K562 (cell line): Measurements from ENCODE around the gene METRNL. TPM values are rescaled to one million over a fixed set of nuclear protein-coding genes. Genes with fewer than 3 reads are reported as not detected.

Experiments used
- ATAC-seq: fragments of 200-7000 bp; cut with Tn5 transposase; 3 replicates; pipeline ENCODE4 v1.9.1; 2020; ENCODE audit warnings: moderate library complexity
- BruUV-seq: library from RNA; stranded (reverse); fragments of 400-500 nt; replicated peaks from 2 replicates; lab custom pipeline; 2021; lab: Mats Ljungman, UMichigan
- CTCF ChIA-PET: fragments of 300-600 bp; formaldehyde crosslinking; extraction: SDS; loops from one replicate; lab custom pipeline; 2021; ENCODE audit warnings: low intra/inter-chr PET ratio; lab: Yijun Ruan, JAX
- POLR2A ChIA-PET: fragments of 300-600, 350-650 bp; sonication (Branson Sonifier 250); formaldehyde crosslinking; extraction: SDS; loops from one replicate; lab custom pipeline; 2021; ENCODE audit warnings: antibody characterized with exemption, inconsistent platforms; lab: Yijun Ruan, JAX
- DNase-seq, 4 experiments: peaks; one replicate each; pipeline versions ENCODE4 v3.0.0 to v3.0.0-alpha.2; 2011 to 2018; ENCODE audit warnings: low spot score in 3 of 4, mixed read lengths in 3 of 4; ENCODE audit errors: extremely low read depth in 1 of 4
- FAIRE-seq: peaks from 2 replicates; lab custom pipeline; 2011; peaks lifted over from hg19 to GRCh38; lab: Jason Lieb, UNC
- H2AFZ ChIP-seq: 2 replicates; pipeline ENCODE4 v1.6.0; 2011; ENCODE audit warnings: low read depth, low read length, control low read depth, inconsistent platforms
- H3K27ac ChIP-seq: fragments of 200-600 bp; 3 replicates; pipeline ENCODE4 v1.8.0; 2011; ENCODE audit warnings: low read depth, mild to moderate bottlenecking, control low read depth, inconsistent platforms, low read length, moderate library complexity, mixed read lengths; ENCODE audit errors: extremely low read depth
- H3K27me3 ChIP-seq, 2 experiments: fragments of 300-600 bp in 1 of 2; 2 replicates in 1 of 2; 3 replicates in 1 of 2; pipeline versions ENCODE4 v1.6.0 to v1.8.0; 2011; ENCODE audit warnings: inconsistent platforms in 2 of 2, low read length in 2 of 2, mild to moderate bottlenecking in 1 of 2, mixed read lengths in 1 of 2, moderate library complexity in 1 of 2; ENCODE audit not compliant: control insufficient read depth in 2 of 2, insufficient read depth in 2 of 2
- H3K36me3 ChIP-seq: fragments of 300-600 bp; 3 replicates; pipeline ENCODE4 v1.8.0; 2011; ENCODE audit warnings: mild to moderate bottlenecking, low read length, inconsistent platforms; ENCODE audit not compliant: control insufficient read depth, insufficient read depth
- H3K4me1 ChIP-seq, 2 experiments: fragments of 200-600 bp in 1 of 2; replicated peaks in 1 of 2; 2 replicates in 1 of 2; 3 replicates in 1 of 2; pipeline versions ENCODE4 v1.5.1 to v1.8.0; 2011; ENCODE audit warnings: inconsistent platforms in 2 of 2, low read length in 2 of 2, mild to moderate bottlenecking in 1 of 2, mixed read lengths in 1 of 2, moderate library complexity in 1 of 2; ENCODE audit not compliant: control insufficient read depth in 2 of 2, insufficient read depth in 2 of 2
- H3K4me2 ChIP-seq: 2 replicates; pipeline ENCODE4 v1.6.1; 2011; ENCODE audit warnings: low read length, control low read depth, inconsistent platforms, mixed read lengths; ENCODE audit not compliant: insufficient read depth
- H3K4me3 ChIP-seq: fragments of 200-600 bp; sonication (generic), shearing (Covaris generic); 2 replicates; pipeline ENCODE4 v1.5.1; 2016; ENCODE audit warnings: control low read depth, inconsistent platforms
- H3K79me2 ChIP-seq: fragments of 200-600 bp; 3 replicates; pipeline ENCODE4 v1.8.0; 2011; ENCODE audit warnings: low read length, inconsistent platforms; ENCODE audit not compliant: control insufficient read depth, insufficient read depth
- H3K9ac ChIP-seq, 2 experiments: 2 replicates each; pipeline versions ENCODE4 v1.6.0 to v1.6.1; 2011; ENCODE audit warnings: low read depth in 2 of 2, low read length in 2 of 2, control low read depth in 1 of 2, inconsistent platforms in 1 of 2, mild to moderate bottlenecking in 1 of 2, mixed read lengths in 1 of 2; ENCODE audit not compliant: insufficient read depth in 1 of 2
- H3K9me1 ChIP-seq: one replicate; pipeline ENCODE4 v1.6.0; 2011; ENCODE audit warnings: inconsistent platforms, mild to moderate bottlenecking, low read length, moderate library complexity; ENCODE audit not compliant: control insufficient read depth, insufficient read depth
- H3K9me3 ChIP-seq: replicated peaks from 2 replicates; pipeline ENCODE4 v1.5.1; 2011; ENCODE audit warnings: low read depth, low read length, inconsistent platforms; ENCODE audit not compliant: control insufficient read depth, insufficient read depth
- H4K20me1 ChIP-seq: replicated peaks from 2 replicates; pipeline ENCODE4 v1.6.1; 2011; ENCODE audit warnings: low read length, inconsistent platforms, mixed read lengths; ENCODE audit not compliant: control insufficient read depth, insufficient read depth
- C11orf30 ChIP-seq: fragments of 450-650 bp; IDR thresholded peaks from 2 replicates; pipeline ENCODE4 v1.6.1; 2016; ENCODE audit warnings: low read depth, mild to moderate bottlenecking
- DPF2 ChIP-seq: fragments of 450-650 bp; IDR thresholded peaks from 2 replicates; pipeline ENCODE4 v1.6.1; 2016
- GATAD2A ChIP-seq: fragments of 450-650 bp; IDR thresholded peaks from 2 replicates; pipeline ENCODE4 v1.6.1; 2017
- HMG20A ChIP-seq: fragments of 450-650 bp; formaldehyde crosslinking; conservative IDR thresholded peaks from 2 replicates; pipeline ENCODE4 v1.4.0; 2020; ENCODE audit warnings: mild to moderate bottlenecking, mixed read lengths
- HSF4 ChIP-seq: fragments of 250-450 bp; sonication (Bioruptor Pico); IDR thresholded peaks from 2 replicates; pipeline ENCODE4 v2.1.2; 2022; ENCODE audit warnings: mild to moderate bottlenecking, moderate library complexity, borderline replicate concordance
- JUND ChIP-seq, 2 experiments: IDR thresholded peaks; 2 replicates in 1 of 2; 3 replicates in 1 of 2; pipeline ENCODE4 v1.6.1; 2011; ENCODE audit warnings: borderline replicate concordance in 2 of 2, low read depth in 2 of 2, low read length in 2 of 2, improper control_type of control experiment in 1 of 2, missing biosample characterization in 1 of 2, missing genetic modification characterization in 1 of 2, missing genetic modification reagents in 1 of 2
- ZC3H11A ChIP-seq: IDR thresholded peaks from 2 replicates; pipeline ENCODE4 v1.6.1; 2012; ENCODE audit warnings: low read depth, low read length, improper control_type of control experiment
- ZFP1 ChIP-seq: fragments of 450-650 bp; formaldehyde crosslinking; IDR thresholded peaks from 2 replicates; pipeline ENCODE4 v1.4.0; 2020; ENCODE audit warnings: mild to moderate bottlenecking, mixed read lengths
- ZFPM2 ChIP-seq: fragments of 250-450 bp; sonication (Bioruptor Pico); IDR thresholded peaks from 2 replicates; pipeline ENCODE4 v1.5.1; 2022; ENCODE audit warnings: mild to moderate bottlenecking
- ZNF175 ChIP-seq: fragments of 200-800 bp; sonication (Bioruptor generic); IDR thresholded peaks from 2 replicates; pipeline ENCODE4 v1.6.1; 2016; ENCODE audit warnings: low read depth, mild to moderate bottlenecking, missing genetic modification characterization, missing compliant biosample characterization
- ZNF778 ChIP-seq: fragments of 450-650 bp; formaldehyde crosslinking; IDR thresholded peaks from 2 replicates; pipeline ENCODE4 v1.4.0; 2020; ENCODE audit warnings: mild to moderate bottlenecking, moderate library complexity
- WGBS: fragments of 100-300 bp; shearing (Covaris generic); methylation state at CpG from one replicate; pipeline ENCODE4 v1.1.6; 2016; ENCODE audit warnings: low coverage, mixed read lengths; ENCODE audit not compliant: insufficient coverage; ENCODE audit errors: missing lambda C conversion rate; 5-methylcytosine and 5-hydroxymethylcytosine counted together
- in situ Hi-C: fragments of 300-500 bp; cut with MboI; formaldehyde crosslinking; loops from 4 replicates; pipeline ENCODE4 v1.15.0; 2018; ENCODE audit warnings: inconsistent platforms, mixed read lengths
- intact Hi-C: fragments of 100-400 bp; cut with micrococcal nuclease; formaldehyde crosslinking; loops from 2 replicates; pipeline ENCODE4 v1.14.2; 2022
- polyA plus RNA-seq, 8 experiments: library from polyadenylated mRNA; depleted of rRNA in 4 of 8; stranded (reverse) in 5 of 8; unstranded in 3 of 8; fragments of >200 nt; fragmentation: Nextera tagmentation in 2 of 8; fragmentation: Illumina TruSeq in 1 of 8; extraction: Ambion mirVana in 2 of 8; extraction: Trizol in 1 of 8; gene quantifications; 2 replicates each; pipeline versions ENCODE4 v1.2.1 to v1.2.3, GENCODE V29; 2011 to 2014; ENCODE audit warnings: inconsistent platforms in 1 of 8, missing spikeins in 1 of 8
- total RNA-seq, 7 experiments: library from RNA; depleted of rRNA in 6 of 7; stranded (reverse); fragments of >200 nt in 6 of 7; fragmentation: Illumina TruSeq in 2 of 7; extraction: Trizol in 2 of 7; gene quantifications; 2 replicates each; pipeline versions ENCODE4 v1.2.1 to v1.2.3, GENCODE V29; 2011 to 2021; ENCODE audit warnings: low replicate concordance in 1 of 7
- TF ChIP-seq, protein P1 (sequence below): fragments of 250-450 bp; sonication (Bioruptor Pico); IDR thresholded peaks from 2 replicates; pipeline ENCODE4 v1.8.0; 2021; ENCODE audit warnings: moderate library complexity, mild to moderate bottlenecking, inconsistent platforms
- TF ChIP-seq, protein P2 (sequence below): fragments of 450-650 bp; formaldehyde crosslinking; IDR thresholded peaks from 2 replicates; pipeline ENCODE4 v1.4.0; 2022; ENCODE audit warnings: mild to moderate bottlenecking, moderate library complexity

Gene METRNL
- total and polyA plus RNA-seq, 9 of the 15 experiments (the other 6 are each of a cell fraction or from before 2014, with no cell fraction given), result 0.17 to 31.8 (median 2.9) TPM

- intact Hi-C loops, result no loop called here
- Histone ChIP-seq H3K9me1 (no peaks in the 10 kb centered on the region), H2AFZ (no peak overlapping the region), H3K79me2 (peaks cover 6% of the 10 kb centered on the region; the same call in 1 of the 3 replicates), H3K27ac (no peak overlapping the region), H3K4me1 (peaks cover 7 to 11% of the 10 kb centered on the region in 2 experiments), H3K4me2 (no peak overlapping the region), H3K9me3 (peaks cover 18% of the 10 kb centered on the region), H3K27me3 (no peaks in the 10 kb centered on the region), H4K20me1 (no peaks in the 10 kb centered on the region)
- no peak for ATAC-seq
- 90% methylated on average over 12 of the region's 12 CpGs for WGBS
- ChIA-PET CTCF (no interaction called here), POLR2A (no interaction called here)
- no peak for DNase-seq
- BruUV-seq, result no TSS peak
- FAIRE-seq, result no peak
- TF ChIP-seq C11orf30 (no peak), JUND (IDR thresholded peaks at IDR 0.05; ENCODE audit: borderline replicate concordance, low read depth, low read length) (no peak), JUND (tag; IDR thresholded peaks at IDR 0.05; ENCODE audit: borderline replicate concordance, low read depth, low read length) (no peak), ZNF175 (CRISPR knock-in tag) (no peak), ZC3H11A (no peak)
- TF ChIP-seq, all 486 proteins: peak for 0
- Histone ChIP-seq H3K36me3 (peaks cover 31% of the 10 kb centered on the region), H3K4me3 (no peak overlapping the region), H3K9ac (no peak overlapping the region)
- in situ Hi-C loops, result no loop called here
Measured at GRCh38 chr17:83046448-83047181, 32.8 kb upstream of the METRNL start.

GRCh38 chr17:83047182-83047478 lies 32.3 kb upstream of the METRNL start:
- Histone ChIP-seq H3K4me3 (no peak overlapping the region), H3K9ac (no peak overlapping the region), H3K36me3 (peaks cover 27% of the 10 kb centered on the region), H3K4me2 (no peak overlapping the region), H4K20me1 (no peaks in the 10 kb centered on the region), H3K27me3 (no peaks in the 10 kb centered on the region), H2AFZ (no peak overlapping the region), H3K9me1 (no peaks in the 10 kb centered on the region), H3K4me1 (peaks cover 9 to 15% of the 10 kb centered on the region in 2 experiments), H3K9me3 (peaks cover 15% of the 10 kb centered on the region), H3K27ac (no peak overlapping the region), H3K79me2 (peaks cover 6% of the 10 kb centered on the region; the same call in 1 of the 3 replicates)
- FAIRE-seq (no peak), ATAC-seq (no peak), DNase-seq (no peak)
- intact Hi-C loops (no loop called here), in situ Hi-C loops (no loop called here)
- ChIA-PET CTCF (no interaction called here), POLR2A (no interaction called here)
- BruUV-seq, result no TSS peak
- WGBS, result 80% methylated on average over 2 of the region's 2 CpGs
- TF ChIP-seq HMG20A (CRISPR knock-in tag) (no peak), GATAD2A (no peak), HSF4 (CRISPR knock-in tag) (no peak), ZNF778 (CRISPR knock-in tag) (no peak), DPF2 (no peak), ZFPM2 (CRISPR knock-in tag) (no peak), ZFP1 (CRISPR knock-in tag) (no peak)
- TF ChIP-seq, protein P1, sequence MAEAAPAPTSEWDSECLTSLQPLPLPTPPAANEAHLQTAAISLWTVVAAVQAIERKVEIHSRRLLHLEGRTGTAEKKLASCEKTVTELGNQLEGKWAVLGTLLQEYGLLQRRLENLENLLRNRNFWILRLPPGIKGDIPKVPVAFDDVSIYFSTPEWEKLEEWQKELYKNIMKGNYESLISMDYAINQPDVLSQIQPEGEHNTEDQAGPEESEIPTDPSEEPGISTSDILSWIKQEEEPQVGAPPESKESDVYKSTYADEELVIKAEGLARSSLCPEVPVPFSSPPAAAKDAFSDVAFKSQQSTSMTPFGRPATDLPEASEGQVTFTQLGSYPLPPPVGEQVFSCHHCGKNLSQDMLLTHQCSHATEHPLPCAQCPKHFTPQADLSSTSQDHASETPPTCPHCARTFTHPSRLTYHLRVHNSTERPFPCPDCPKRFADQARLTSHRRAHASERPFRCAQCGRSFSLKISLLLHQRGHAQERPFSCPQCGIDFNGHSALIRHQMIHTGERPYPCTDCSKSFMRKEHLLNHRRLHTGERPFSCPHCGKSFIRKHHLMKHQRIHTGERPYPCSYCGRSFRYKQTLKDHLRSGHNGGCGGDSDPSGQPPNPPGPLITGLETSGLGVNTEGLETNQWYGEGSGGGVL, result no peak
- TF ChIP-seq, protein P2, sequence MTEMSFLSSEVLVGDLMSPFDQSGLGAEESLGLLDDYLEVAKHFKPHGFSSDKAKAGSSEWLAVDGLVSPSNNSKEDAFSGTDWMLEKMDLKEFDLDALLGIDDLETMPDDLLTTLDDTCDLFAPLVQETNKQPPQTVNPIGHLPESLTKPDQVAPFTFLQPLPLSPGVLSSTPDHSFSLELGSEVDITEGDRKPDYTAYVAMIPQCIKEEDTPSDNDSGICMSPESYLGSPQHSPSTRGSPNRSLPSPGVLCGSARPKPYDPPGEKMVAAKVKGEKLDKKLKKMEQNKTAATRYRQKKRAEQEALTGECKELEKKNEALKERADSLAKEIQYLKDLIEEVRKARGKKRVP, result no peak
